HFFc6 (cell line): Measurements from ENCODE around the gene WDR27. TPM values are rescaled to one million over a fixed set of nuclear protein-coding genes. Genes with fewer than 3 reads are reported as not detected.
"Not testable (repeated sequence)": the region's sequence is repeated elsewhere in the genome, so short reads cannot be mapped to it uniquely, and the experiment has no call there.

Experiments used
- DNase-seq: peaks from one replicate; pipeline ENCODE4 v3.0.0-alpha.2; 2018
- H3K27ac Mint-ChIP-seq: 2 replicates; pipeline ENCODE4 v1.8.0; 2020; ENCODE audit warnings: mild to moderate bottlenecking, mixed read lengths
- H3K27me3 Mint-ChIP-seq: 2 replicates; pipeline ENCODE4 v1.8.0; 2021; ENCODE audit warnings: mild to moderate bottlenecking, moderate library complexity, mixed read lengths; ENCODE audit not compliant: insufficient read depth
- H3K36me3 Mint-ChIP-seq: 2 replicates; pipeline ENCODE4 v1.8.0; 2021; ENCODE audit warnings: low read depth, mixed read lengths
- H3K4me1 Mint-ChIP-seq: 2 replicates; pipeline ENCODE4 v1.8.0; 2020; ENCODE audit warnings: low read depth, mixed read lengths
- H3K4me3 Mint-ChIP-seq: 2 replicates; pipeline ENCODE4 v1.8.0; 2020; ENCODE audit warnings: mild to moderate bottlenecking, moderate library complexity, mixed read lengths
- H3K9me3 Mint-ChIP-seq: 2 replicates; pipeline ENCODE4 v1.8.0; 2020; ENCODE audit warnings: mild to moderate bottlenecking, mixed read lengths
- total RNA-seq, 6 experiments: library from RNA; stranded (reverse); fragmentation: NEBNext Ultra II Directional; extraction: Animal tissue kit (Norgen Biotek cat#: 25700); gene quantifications; 2 replicates in 1 of 6; 3 replicates in 5 of 6; pipeline ENCODE4 v1.2.3, GENCODE V29; 2021
- TF ChIP-seq, protein P1 (sequence below): fragments of 200-600 bp; sonication (generic); IDR thresholded peaks from 2 replicates; pipeline ENCODE4 v1.5.0; 2021; ENCODE audit warnings: antibody characterized with exemption, mild to moderate bottlenecking

WDR27 gene
- total RNA-seq, 6 experiments from 2014 or later, result 10.0 to 15.8 (median 12.1) TPM

DNA sequence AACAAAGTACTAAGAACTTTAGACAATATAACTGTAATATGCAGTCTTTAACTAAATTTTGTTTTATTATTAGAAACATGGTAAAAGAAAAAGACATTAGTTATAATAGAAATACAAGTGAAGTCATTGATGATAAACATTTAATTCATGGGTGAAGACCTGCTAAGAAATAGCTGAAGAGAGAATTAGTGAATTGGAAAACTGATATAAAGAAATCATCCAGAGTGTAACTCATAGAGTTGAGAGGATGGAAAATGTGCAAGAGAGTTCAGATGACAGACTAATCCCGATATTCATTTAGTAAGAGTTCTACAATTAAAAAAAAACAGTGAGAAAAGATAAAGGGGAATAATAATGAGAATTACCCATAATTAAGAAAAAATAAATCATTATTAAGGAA is 227.5 kb downstream of the WDR27 start:
- DNase-seq, result no peak
- Mint-ChIP-seq H3K27ac (no peak overlapping the region), H3K36me3 (peaks cover 12% of the 10 kb centered on the region), H3K4me3 (no peak overlapping the region), H3K27me3 (no peaks in the 10 kb centered on the region), H3K4me1 (no peaks in the 10 kb centered on the region), H3K9me3 (peaks cover 28% of the 10 kb centered on the region)
- TF ChIP-seq, protein P1, sequence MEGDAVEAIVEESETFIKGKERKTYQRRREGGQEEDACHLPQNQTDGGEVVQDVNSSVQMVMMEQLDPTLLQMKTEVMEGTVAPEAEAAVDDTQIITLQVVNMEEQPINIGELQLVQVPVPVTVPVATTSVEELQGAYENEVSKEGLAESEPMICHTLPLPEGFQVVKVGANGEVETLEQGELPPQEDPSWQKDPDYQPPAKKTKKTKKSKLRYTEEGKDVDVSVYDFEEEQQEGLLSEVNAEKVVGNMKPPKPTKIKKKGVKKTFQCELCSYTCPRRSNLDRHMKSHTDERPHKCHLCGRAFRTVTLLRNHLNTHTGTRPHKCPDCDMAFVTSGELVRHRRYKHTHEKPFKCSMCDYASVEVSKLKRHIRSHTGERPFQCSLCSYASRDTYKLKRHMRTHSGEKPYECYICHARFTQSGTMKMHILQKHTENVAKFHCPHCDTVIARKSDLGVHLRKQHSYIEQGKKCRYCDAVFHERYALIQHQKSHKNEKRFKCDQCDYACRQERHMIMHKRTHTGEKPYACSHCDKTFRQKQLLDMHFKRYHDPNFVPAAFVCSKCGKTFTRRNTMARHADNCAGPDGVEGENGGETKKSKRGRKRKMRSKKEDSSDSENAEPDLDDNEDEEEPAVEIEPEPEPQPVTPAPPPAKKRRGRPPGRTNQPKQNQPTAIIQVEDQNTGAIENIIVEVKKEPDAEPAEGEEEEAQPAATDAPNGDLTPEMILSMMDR, result no peak

DNA sequence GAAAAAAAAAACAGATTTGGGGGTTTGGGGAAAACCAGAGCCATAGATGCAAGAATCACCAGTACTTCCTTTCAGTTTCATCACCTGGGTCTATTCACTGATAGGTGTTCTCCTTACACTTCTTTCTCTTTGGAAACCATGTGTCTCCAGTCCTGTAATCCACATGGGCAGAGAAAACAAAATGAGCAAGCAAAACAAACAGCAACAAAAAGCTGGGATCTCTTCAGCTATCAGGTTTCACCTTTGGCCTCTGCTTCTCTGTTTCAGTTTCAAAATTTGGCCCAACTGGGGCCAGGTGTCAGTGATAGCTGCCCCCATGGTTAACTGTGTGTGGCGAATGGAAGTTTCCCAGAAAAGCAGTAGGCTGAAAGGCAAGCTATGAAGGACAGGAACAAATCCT is 228.2 kb downstream of the WDR27 start:
- H3K4me3 Mint-ChIP-seq, result no peak overlapping the region
- no peak for DNase-seq
- no peak overlapping the region for H3K27ac Mint-ChIP-seq
- peaks cover 12% of the 10 kb centered on the region for H3K36me3 Mint-ChIP-seq
- H3K27me3 Mint-ChIP-seq, result no peaks in the 10 kb centered on the region
- H3K9me3 Mint-ChIP-seq, result peaks cover 28% of the 10 kb centered on the region
- TF ChIP-seq, protein P1, result no peak
- no peaks in the 10 kb centered on the region for H3K4me1 Mint-ChIP-seq

DNA sequence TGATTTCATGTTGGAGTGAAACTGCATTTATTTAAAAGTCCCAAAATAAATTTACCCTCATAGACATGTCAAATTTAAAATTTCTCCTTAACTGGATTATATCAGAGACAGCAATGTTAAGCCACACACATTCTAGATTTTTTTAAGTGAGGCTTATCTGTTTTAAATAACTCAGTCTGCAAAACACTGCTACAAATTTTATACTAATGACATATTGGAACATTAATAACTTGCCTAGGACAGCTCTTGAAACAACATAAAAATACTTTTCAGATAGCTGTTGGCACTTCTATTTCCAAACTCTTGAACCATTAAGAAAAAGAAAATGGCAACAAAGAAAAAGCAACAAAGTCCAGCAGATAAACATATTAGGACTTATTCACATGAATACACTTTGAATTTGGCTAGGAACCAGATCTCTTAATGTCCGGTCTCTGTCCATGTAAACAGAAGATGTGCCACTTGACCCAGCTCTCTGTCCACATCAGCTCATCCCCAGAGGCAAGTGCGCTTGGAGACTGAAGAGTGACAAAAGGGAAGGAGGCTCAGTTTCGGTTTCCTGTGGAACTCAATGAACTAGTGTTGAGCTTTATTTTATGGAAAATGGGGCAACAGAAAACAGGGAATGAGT is 228.9 kb downstream of the WDR27 start:
- Mint-ChIP-seq H3K4me1 (no peaks in the 10 kb centered on the region), H3K9me3 (peaks cover 32% of the 10 kb centered on the region), H3K36me3 (peaks cover 16% of the 10 kb centered on the region), H3K4me3 (no peak overlapping the region), H3K27me3 (no peaks in the 10 kb centered on the region), H3K27ac (no peak overlapping the region)
- TF ChIP-seq, protein P1, result no peak
- no peak for DNase-seq

DNA sequence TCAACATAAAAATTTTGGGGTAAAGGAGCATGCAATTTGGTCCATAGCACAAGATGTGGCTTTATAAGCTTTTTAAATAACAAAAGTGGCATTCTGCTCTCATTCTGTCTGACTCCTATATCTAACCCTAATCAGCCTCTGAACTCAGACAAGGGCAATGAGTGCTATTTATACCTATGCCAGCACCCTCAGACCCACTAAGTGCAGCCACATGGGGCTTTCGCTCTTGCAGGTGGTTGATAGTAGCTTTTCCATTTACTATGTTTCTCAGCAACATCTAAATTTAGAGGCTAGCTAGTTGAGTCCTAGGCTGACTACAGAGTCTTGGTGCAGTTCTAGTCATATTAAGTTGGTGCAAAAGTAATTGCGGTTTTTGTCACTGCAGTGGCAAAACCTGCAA is 231.0 kb downstream of the WDR27 start:
- Mint-ChIP-seq H3K36me3 (peaks cover 19% of the 10 kb centered on the region), H3K9me3 (peaks cover 25% of the 10 kb centered on the region), H3K27me3 (peaks cover 2% of the 10 kb centered on the region; the same call in 1 of the 2 replicates)

DNA sequence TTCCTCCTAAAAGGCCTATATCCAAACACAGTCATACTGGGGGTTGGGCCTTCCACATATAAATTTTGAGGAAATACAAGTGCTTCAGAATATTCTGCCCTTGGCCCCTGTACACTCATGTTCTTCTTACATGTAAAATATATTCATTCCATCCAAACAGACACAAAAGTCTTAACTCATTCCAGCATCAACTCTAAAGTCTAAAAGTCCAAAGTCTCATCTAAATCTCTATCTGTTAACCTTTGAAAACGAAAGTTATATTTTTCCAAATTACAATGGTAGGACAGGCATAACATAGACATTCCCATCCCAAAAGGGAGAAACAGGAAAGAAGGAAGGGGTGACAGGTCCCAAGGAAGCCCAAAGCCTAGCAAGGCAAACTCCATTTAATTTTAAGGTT is 232.8 kb downstream of the WDR27 start:
- Mint-ChIP-seq H3K9me3 (peaks cover 13% of the 10 kb centered on the region), H3K27ac (no peak overlapping the region), H3K4me1 (no peaks in the 10 kb centered on the region), H3K4me3 (no peak overlapping the region), H3K36me3 (peaks cover 8% of the 10 kb centered on the region; the same call in 1 of the 2 replicates), H3K27me3 (peaks cover 2% of the 10 kb centered on the region; the same call in 1 of the 2 replicates)
- no peak for DNase-seq
- TF ChIP-seq, protein P1, result no peak

More for the DNA sequence above, 231.0 kb downstream of the WDR27 start:
- H3K4me1 Mint-ChIP-seq, result no peaks in the 10 kb centered on the region
- no peak overlapping the region for H3K27ac Mint-ChIP-seq
- H3K4me3 Mint-ChIP-seq, result no peak overlapping the region
- TF ChIP-seq, protein P1, result no peak
- no peak for DNase-seq

DNA sequence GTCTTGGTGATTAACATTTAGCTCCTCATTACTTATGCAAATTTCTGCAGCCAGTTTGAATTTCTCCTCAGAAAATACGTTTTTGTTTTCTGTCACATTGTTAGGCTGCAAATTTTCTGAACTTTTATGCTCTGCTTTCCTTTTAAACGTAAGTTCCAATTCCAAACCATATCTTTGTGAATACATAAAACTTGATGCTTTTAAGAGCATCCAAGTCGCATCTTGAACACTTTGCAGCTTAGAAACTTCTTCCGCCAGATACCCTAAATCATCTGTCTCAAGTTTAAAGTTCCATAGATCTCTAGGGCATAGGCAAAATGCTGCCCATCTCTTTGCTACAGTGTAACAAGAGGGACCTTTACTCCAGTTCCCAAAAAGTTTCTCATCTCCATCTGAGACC is 234.1 kb downstream of the WDR27 start:
- not testable (repeated sequence) for H3K4me1 Mint-ChIP-seq, H3K9me3 Mint-ChIP-seq, H3K27ac Mint-ChIP-seq, H3K4me3 Mint-ChIP-seq, H3K27me3 Mint-ChIP-seq, DNase-seq, H3K36me3 Mint-ChIP-seq

DNA sequence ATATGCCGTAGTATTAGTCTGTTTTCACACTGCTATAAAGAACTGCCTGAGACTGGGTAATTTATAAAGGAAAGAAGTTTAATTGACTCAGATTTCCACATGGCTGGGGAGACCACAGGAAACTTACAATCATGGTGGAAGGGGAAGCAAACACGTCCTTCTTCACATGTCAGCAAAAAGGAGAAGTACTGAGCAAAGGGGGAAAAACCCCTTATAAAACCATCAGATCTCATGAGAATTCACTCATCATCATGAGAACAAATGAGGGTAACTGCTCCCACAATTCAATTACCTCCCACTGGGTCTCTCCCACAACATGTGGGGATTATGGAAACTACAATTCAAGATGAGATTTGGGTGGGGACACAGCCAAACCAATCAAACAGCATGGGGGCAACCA is 235.6 kb downstream of the WDR27 start:
- not testable (repeated sequence) for H3K27me3 Mint-ChIP-seq, H3K9me3 Mint-ChIP-seq, H3K4me3 Mint-ChIP-seq, DNase-seq, H3K4me1 Mint-ChIP-seq, H3K27ac Mint-ChIP-seq, H3K36me3 Mint-ChIP-seq
